HEK293 (cell line): Measurements from ENCODE around the gene BHLHE41.

Experiments
- CTCF ChIA-PET: fragments of 350-600 bp; formaldehyde crosslinking; extraction: SDS; loops from one replicate; lab custom pipeline; 2021; ENCODE audit warnings: antibody characterized with exemption; lab: Yijun Ruan, JAX
- POLR2A ChIA-PET: fragments of 300-600 bp; formaldehyde crosslinking; extraction: SDS; loops from one replicate; lab custom pipeline; 2020; ENCODE audit warnings: antibody characterized with exemption, inconsistent platforms; lab: Yijun Ruan, JAX
- H3K27ac ChIP-seq: fragments of 200-500 bp; sonication (Bioruptor generic); 2 replicates; pipeline ENCODE4 v1.5.1; 2014; ENCODE audit warnings: low read depth, low read length, control low read depth, inconsistent platforms; ENCODE audit errors: extremely low read depth
- H3K36me3 ChIP-seq, 2 experiments: fragments of 200-500 bp in 1 of 2; sonication (Bioruptor generic) in 1 of 2; 1 replicate in 1 of 2; 2 replicates in 1 of 2; pipeline ENCODE4 v1.5.1; 2014 to 2017; ENCODE audit warnings: inconsistent platforms in 2 of 2, low read length in 2 of 2; ENCODE audit not compliant: control insufficient read depth in 2 of 2, insufficient read depth in 1 of 2
- H3K4me1 ChIP-seq: fragments of 200-500 bp; sonication (Bioruptor generic); 2 replicates; pipeline ENCODE4 v1.5.1; 2014; ENCODE audit warnings: mild to moderate bottlenecking, low read length, inconsistent platforms; ENCODE audit not compliant: control insufficient read depth, insufficient read depth
- H3K4me3 ChIP-seq: 2 replicates; pipeline ENCODE4 v1.5.1; 2011; ENCODE audit warnings: low read depth, mild to moderate bottlenecking, control low read depth, low read length, moderate library complexity
- H3K9me3 ChIP-seq: fragments of 200-500 bp; sonication (Bioruptor generic); 2 replicates; pipeline ENCODE4 v1.5.1; 2014; ENCODE audit warnings: low read depth, low read length, inconsistent platforms; ENCODE audit not compliant: control insufficient read depth, insufficient read depth
- GLI4 ChIP-seq: fragments of 450-650 bp; formaldehyde crosslinking; IDR thresholded peaks from 2 replicates; pipeline ENCODE4 v1.5.1; 2016; ENCODE audit warnings: missing biosample characterization, missing genetic modification characterization
- HOXC10 ChIP-seq: sonication (generic); formaldehyde crosslinking; IDR thresholded peaks from 2 replicates; pipeline ENCODE4 v1.8.1; 2023; ENCODE audit warnings: mild to moderate bottlenecking, missing genetic modification reagents
- INSM2 ChIP-seq: fragments of 450-650 bp; formaldehyde crosslinking; IDR thresholded peaks from 2 replicates; pipeline ENCODE4 v1.5.1; 2016; ENCODE audit warnings: missing biosample characterization, missing genetic modification characterization
- KLF17 ChIP-seq: fragments of 450-650 bp; formaldehyde crosslinking; IDR thresholded peaks from 2 replicates; pipeline ENCODE4 v1.5.1; 2016; ENCODE audit warnings: missing biosample characterization, missing genetic modification characterization
- KLF8 ChIP-seq: fragments of 450-650 bp; formaldehyde crosslinking; IDR thresholded peaks from 2 replicates; pipeline ENCODE4 v1.5.1; 2016; ENCODE audit warnings: missing biosample characterization, missing genetic modification characterization
- REPIN1 ChIP-seq: fragments of 450-650 bp; formaldehyde crosslinking; IDR thresholded peaks from 2 replicates; pipeline ENCODE4 v1.5.1; 2017; ENCODE audit warnings: missing biosample characterization, missing genetic modification characterization, low read depth
- SALL2 ChIP-seq: fragments of 450-650 bp; formaldehyde crosslinking; IDR thresholded peaks from 2 replicates; pipeline ENCODE4 v1.5.0; 2017; ENCODE audit warnings: missing biosample characterization, mild to moderate bottlenecking, missing genetic modification characterization, borderline replicate concordance
- SP2 ChIP-seq: fragments of 450-650 bp; formaldehyde crosslinking; IDR thresholded peaks from 2 replicates; pipeline ENCODE4 v1.5.1; 2016; ENCODE audit warnings: missing biosample characterization, missing genetic modification characterization
- TSHZ1 ChIP-seq: fragments of 450-650 bp; formaldehyde crosslinking; IDR thresholded peaks from 2 replicates; pipeline ENCODE4 v1.5.1; 2016; ENCODE audit warnings: missing biosample characterization, missing genetic modification characterization, borderline replicate concordance
- ZFP37 ChIP-seq: fragments of 450-650 bp; formaldehyde crosslinking; IDR thresholded peaks from 2 replicates; pipeline ENCODE4 v1.5.1; 2016; ENCODE audit warnings: missing biosample characterization, missing genetic modification characterization
- ZNF174 ChIP-seq: fragments of 450-650 bp; formaldehyde crosslinking; IDR thresholded peaks from 2 replicates; pipeline ENCODE4 v1.5.0; 2017; ENCODE audit warnings: missing biosample characterization, mild to moderate bottlenecking, missing genetic modification characterization
- ZNF514 ChIP-seq: fragments of 450-650 bp; formaldehyde crosslinking; IDR thresholded peaks from 2 replicates; pipeline ENCODE4 v1.5.1; 2016; ENCODE audit warnings: missing biosample characterization, missing genetic modification characterization
- ZNF600 ChIP-seq: fragments of 450-650 bp; formaldehyde crosslinking; IDR thresholded peaks from 2 replicates; pipeline ENCODE4 v1.5.1; 2016; ENCODE audit warnings: missing biosample characterization, missing genetic modification characterization
- ZNF785 ChIP-seq: fragments of 450-650 bp; formaldehyde crosslinking; IDR thresholded peaks from 2 replicates; pipeline ENCODE4 v1.5.1; 2016; ENCODE audit warnings: missing biosample characterization, missing genetic modification characterization
- ZNF791 ChIP-seq: fragments of 450-650 bp; formaldehyde crosslinking; IDR thresholded peaks from 2 replicates; pipeline ENCODE4 v1.5.1; 2016; ENCODE audit warnings: missing biosample characterization, missing genetic modification characterization
- ZSCAN23 ChIP-seq: fragments of 450-650 bp; formaldehyde crosslinking; IDR thresholded peaks from 2 replicates; pipeline ENCODE4 v1.5.1; 2016; ENCODE audit warnings: missing biosample characterization, missing genetic modification characterization
- TF ChIP-seq, protein P1 (sequence below): fragments of 450-650 bp; formaldehyde crosslinking; IDR thresholded peaks from 2 replicates; pipeline ENCODE4 v1.5.1; 2017; ENCODE audit warnings: missing biosample characterization, missing genetic modification characterization
- TF ChIP-seq, protein P2 (sequence below): fragments of 450-650 bp; formaldehyde crosslinking; IDR thresholded peaks from 2 replicates; pipeline ENCODE4 v1.5.1; 2016; ENCODE audit warnings: missing biosample characterization, missing genetic modification characterization

The BHLHE41 gene

GRCh38 chr12:26080911-26081310, 43.9 kb downstream of the BHLHE41 start:
- CTCF ChIA-PET, result no interaction called here
- no peaks in the 10 kb centered on the region for H3K36me3 ChIP-seq
- no peak overlapping the region for H3K27ac ChIP-seq
- TF ChIP-seq ZFP37 (tag by site-specific recombination), result no peak
- TF ChIP-seq REPIN1, result no peak
- no peak for TF ChIP-seq TSHZ1 (tag by site-specific recombination)
- TF ChIP-seq SALL2 (tag by site-specific recombination), result no peak
- no peak for TF ChIP-seq ZNF174 (tag by site-specific recombination)
- TF ChIP-seq ZSCAN23 (tag by site-specific recombination), result no peak
- TF ChIP-seq, protein P1, sequence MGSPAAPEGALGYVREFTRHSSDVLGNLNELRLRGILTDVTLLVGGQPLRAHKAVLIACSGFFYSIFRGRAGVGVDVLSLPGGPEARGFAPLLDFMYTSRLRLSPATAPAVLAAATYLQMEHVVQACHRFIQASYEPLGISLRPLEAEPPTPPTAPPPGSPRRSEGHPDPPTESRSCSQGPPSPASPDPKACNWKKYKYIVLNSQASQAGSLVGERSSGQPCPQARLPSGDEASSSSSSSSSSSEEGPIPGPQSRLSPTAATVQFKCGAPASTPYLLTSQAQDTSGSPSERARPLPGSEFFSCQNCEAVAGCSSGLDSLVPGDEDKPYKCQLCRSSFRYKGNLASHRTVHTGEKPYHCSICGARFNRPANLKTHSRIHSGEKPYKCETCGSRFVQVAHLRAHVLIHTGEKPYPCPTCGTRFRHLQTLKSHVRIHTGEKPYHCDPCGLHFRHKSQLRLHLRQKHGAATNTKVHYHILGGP (tag by site-specific recombination), result no peak
- TF ChIP-seq INSM2 (tag by site-specific recombination), result no peak
- TF ChIP-seq ZNF600, result no peak
- TF ChIP-seq, protein P2, sequence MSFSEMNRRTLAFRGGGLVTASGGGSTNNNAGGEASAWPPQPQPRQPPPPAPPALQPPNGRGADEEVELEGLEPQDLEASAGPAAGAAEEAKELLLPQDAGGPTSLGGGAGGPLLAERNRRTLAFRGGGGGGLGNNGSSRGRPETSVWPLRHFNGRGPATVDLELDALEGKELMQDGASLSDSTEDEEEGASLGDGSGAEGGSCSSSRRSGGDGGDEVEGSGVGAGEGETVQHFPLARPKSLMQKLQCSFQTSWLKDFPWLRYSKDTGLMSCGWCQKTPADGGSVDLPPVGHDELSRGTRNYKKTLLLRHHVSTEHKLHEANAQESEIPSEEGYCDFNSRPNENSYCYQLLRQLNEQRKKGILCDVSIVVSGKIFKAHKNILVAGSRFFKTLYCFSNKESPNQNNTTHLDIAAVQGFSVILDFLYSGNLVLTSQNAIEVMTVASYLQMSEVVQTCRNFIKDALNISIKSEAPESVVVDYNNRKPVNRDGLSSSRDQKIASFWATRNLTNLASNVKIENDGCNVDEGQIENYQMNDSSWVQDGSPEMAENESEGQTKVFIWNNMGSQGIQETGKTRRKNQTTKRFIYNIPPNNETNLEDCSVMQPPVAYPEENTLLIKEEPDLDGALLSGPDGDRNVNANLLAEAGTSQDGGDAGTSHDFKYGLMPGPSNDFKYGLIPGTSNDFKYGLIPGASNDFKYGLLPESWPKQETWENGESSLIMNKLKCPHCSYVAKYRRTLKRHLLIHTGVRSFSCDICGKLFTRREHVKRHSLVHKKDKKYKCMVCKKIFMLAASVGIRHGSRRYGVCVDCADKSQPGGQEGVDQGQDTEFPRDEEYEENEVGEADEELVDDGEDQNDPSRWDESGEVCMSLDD (tag by site-specific recombination), result no peak
- TF ChIP-seq KLF8 (tag by site-specific recombination), result no peak
- TF ChIP-seq GLI4 (tag by site-specific recombination), result no peak
- TF ChIP-seq ZNF785 (tag by site-specific recombination), result no peak
- TF ChIP-seq ZNF514, result no peak
- TF ChIP-seq ZNF791, result no peak
- no peak for TF ChIP-seq KLF17 (tag by site-specific recombination)
- no peak for TF ChIP-seq HOXC10 (CRISPR knock-in tag)
- TF ChIP-seq SP2, result no peak
- H3K4me3 ChIP-seq, result no peak overlapping the region
- no peaks in the 10 kb centered on the region for H3K9me3 ChIP-seq
- POLR2A ChIA-PET, result no interaction called here
- H3K4me1 ChIP-seq, result no peaks in the 10 kb centered on the region
